ENCODE data around the gene LRBA.

The LRBA gene

GRCh38 chr4:150723727-150724411 lies 291.2 kb downstream of the LRBA start:
- H3K4me3 ChIP-seq (ENCODE audit: low read length): no peak overlapping the region
- DNase-seq (ENCODE audit: low read depth): no peak
- TF ChIP-seq, protein P1, sequence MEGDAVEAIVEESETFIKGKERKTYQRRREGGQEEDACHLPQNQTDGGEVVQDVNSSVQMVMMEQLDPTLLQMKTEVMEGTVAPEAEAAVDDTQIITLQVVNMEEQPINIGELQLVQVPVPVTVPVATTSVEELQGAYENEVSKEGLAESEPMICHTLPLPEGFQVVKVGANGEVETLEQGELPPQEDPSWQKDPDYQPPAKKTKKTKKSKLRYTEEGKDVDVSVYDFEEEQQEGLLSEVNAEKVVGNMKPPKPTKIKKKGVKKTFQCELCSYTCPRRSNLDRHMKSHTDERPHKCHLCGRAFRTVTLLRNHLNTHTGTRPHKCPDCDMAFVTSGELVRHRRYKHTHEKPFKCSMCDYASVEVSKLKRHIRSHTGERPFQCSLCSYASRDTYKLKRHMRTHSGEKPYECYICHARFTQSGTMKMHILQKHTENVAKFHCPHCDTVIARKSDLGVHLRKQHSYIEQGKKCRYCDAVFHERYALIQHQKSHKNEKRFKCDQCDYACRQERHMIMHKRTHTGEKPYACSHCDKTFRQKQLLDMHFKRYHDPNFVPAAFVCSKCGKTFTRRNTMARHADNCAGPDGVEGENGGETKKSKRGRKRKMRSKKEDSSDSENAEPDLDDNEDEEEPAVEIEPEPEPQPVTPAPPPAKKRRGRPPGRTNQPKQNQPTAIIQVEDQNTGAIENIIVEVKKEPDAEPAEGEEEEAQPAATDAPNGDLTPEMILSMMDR (conservative IDR thresholded peaks at IDR 0.05; ENCODE audit: low read length): no peak

- DNase-seq (ENCODE audit: low read depth): no peak
- TF ChIP-seq, protein P1 (conservative IDR thresholded peaks at IDR 0.05; ENCODE audit: low read length): no peak
- no peak overlapping the region for H3K4me3 ChIP-seq (ENCODE audit: low read length)
Measured at GRCh38 chr4:150722908-150723362, 292.1 kb downstream of the LRBA start.

GRCh38 chr4:150720973-150721518 lies 294.0 kb downstream of the LRBA start:
- H3K4me3 ChIP-seq (ENCODE audit: low read length): no peak overlapping the region
- no peak for DNase-seq (ENCODE audit: low read depth)
- TF ChIP-seq, protein P1 (conservative IDR thresholded peaks at IDR 0.05; ENCODE audit: low read length): no peak

GRCh38 chr4:150717952-150718351 lies 297.1 kb downstream of the LRBA start:
- DNase-seq (ENCODE audit: low read depth): no peak
- TF ChIP-seq, protein P1 (conservative IDR thresholded peaks at IDR 0.05; ENCODE audit: low read length): no peak

GRCh38 chr4:150714462-150715438 lies 300.3 kb downstream of the LRBA start:
- H3K4me3 ChIP-seq (ENCODE audit: low read length): no peak overlapping the region
- DNase-seq (ENCODE audit: low read depth): no peak
- TF ChIP-seq, protein P1 (conservative IDR thresholded peaks at IDR 0.05; ENCODE audit: low read length): no peak

More at GRCh38 chr4:150717952-150718351, 297.1 kb downstream of the LRBA start:
- H3K4me3 ChIP-seq (ENCODE audit: low read length): no peak overlapping the region

GRCh38 chr4:150713251-150713650 lies 301.8 kb downstream of the LRBA start:
- TF ChIP-seq, protein P1 (conservative IDR thresholded peaks at IDR 0.05; ENCODE audit: low read length): no peak
- H3K4me3 ChIP-seq (ENCODE audit: low read length): no peak overlapping the region
- DNase-seq (ENCODE audit: low read depth): no peak
